ENCODE results near the gene INAFM2.
A peak's percentile ranks its signal among the peaks of the same experiment; 100 is the strongest.

Gene INAFM2

GRCh38 chr15:40323239-40323952 lies at the start of gene INAFM2:
Gene INAFM2, plus strand, starts transcription at chr15:40323692. Its CDS starts 364 bp downstream, at chr15:40324056.
- peak; percentile 92 to 93 for DNase-seq (ENCODE audit: low read depth in 1 of 2, low spot score in 1 of 2)
- in situ Hi-C loops (cut with HindIII; ENCODE audit: low pct_unique_long_range_greater_than_20kb, low sequenced_read_pairs), result no loop called here
- TF ChIP-seq JUND (IDR thresholded peaks at IDR 0.05; ENCODE audit: low read depth), result no peak

GRCh38 chr15:40274350-40275274 lies 48.9 kb upstream of the INAFM2 start:
- DNase-seq (ENCODE audit: low read depth in 1 of 2, low spot score in 1 of 2), result peak; percentile 70 to 85
- no peak for TF ChIP-seq JUND (IDR thresholded peaks at IDR 0.05; ENCODE audit: low read depth)
- in situ Hi-C loops (cut with HindIII; ENCODE audit: low pct_unique_long_range_greater_than_20kb, low sequenced_read_pairs), result no loop called here

- in situ Hi-C loops (cut with HindIII; ENCODE audit: low pct_unique_long_range_greater_than_20kb, low sequenced_read_pairs), result no loop called here
- no peak for DNase-seq (ENCODE audit: low read depth in 1 of 2, low spot score in 1 of 2)
- TF ChIP-seq JUND (IDR thresholded peaks at IDR 0.05; ENCODE audit: low read depth), result no peak
These were observed 48.0 kb upstream of the INAFM2 start for GRCh38 chr15:40275523-40275922.

DNA sequence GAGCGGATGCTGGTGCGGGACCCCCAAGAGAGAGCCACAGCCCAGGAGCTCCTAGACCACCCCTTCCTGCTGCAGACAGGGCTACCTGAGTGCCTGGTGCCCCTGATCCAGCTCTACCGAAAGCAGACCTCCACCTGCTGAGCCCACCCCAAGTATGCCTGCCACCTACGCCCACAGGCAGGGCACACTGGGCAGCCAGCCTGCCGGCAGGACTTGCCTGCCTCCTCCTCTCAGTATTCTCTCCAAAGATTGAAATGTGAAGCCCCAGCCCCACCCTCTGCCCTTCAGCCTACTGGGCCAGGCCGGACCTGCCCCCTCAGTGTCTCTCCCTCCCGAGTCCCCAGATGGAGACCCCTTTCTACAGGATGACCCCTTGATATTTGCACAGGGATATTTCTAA lies 47.5 kb upstream of the INAFM2 start:
- TF ChIP-seq JUND (IDR thresholded peaks at IDR 0.05; ENCODE audit: low read depth), result no peak
- in situ Hi-C loops (cut with HindIII; ENCODE audit: low pct_unique_long_range_greater_than_20kb, low sequenced_read_pairs), result no loop called here
- no peak for DNase-seq (ENCODE audit: low read depth in 1 of 2, low spot score in 1 of 2)

DNA sequence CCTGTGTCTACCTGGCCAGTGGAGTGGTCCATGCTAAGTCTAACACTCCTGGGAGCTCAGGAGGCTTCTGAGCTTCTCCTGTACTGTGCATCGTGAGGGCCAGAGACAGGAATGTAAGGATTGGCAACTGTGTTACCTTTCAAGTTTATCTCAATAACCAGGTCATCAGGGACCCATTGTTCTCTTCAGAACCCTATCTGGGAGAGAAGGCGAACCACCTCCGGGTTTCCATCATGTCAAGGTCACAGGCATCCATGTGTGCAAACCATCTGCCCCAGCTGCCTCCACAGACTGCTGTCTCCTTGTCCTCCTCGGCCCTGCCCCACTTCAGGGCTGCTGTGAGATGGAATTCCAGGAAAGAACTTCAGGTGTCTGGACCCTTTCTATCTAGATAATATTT lies 46.6 kb upstream of the INAFM2 start:
- no peak for TF ChIP-seq JUND (IDR thresholded peaks at IDR 0.05; ENCODE audit: low read depth)
- DNase-seq (ENCODE audit: low read depth in 1 of 2, low spot score in 1 of 2), result no peak
- in situ Hi-C loops (cut with HindIII; ENCODE audit: low pct_unique_long_range_greater_than_20kb, low sequenced_read_pairs), result no loop called here

GRCh38 chr15:40277471-40277870 lies 46.0 kb upstream of the INAFM2 start:
- TF ChIP-seq JUND (IDR thresholded peaks at IDR 0.05; ENCODE audit: low read depth), result no peak
- in situ Hi-C loops (cut with HindIII; ENCODE audit: low pct_unique_long_range_greater_than_20kb, low sequenced_read_pairs), result no loop called here
- DNase-seq (ENCODE audit: low read depth in 1 of 2, low spot score in 1 of 2), result no peak

- in situ Hi-C loops (cut with HindIII; ENCODE audit: low pct_unique_long_range_greater_than_20kb, low sequenced_read_pairs), result no loop called here
- no peak for DNase-seq (ENCODE audit: low read depth in 1 of 2, low spot score in 1 of 2)
- TF ChIP-seq JUND (IDR thresholded peaks at IDR 0.05; ENCODE audit: low read depth), result no peak
These were observed 45.5 kb upstream of the INAFM2 start for GRCh38 chr15:40278026-40278425.

GRCh38 chr15:40279437-40280141 lies 43.9 kb upstream of the INAFM2 start:
- TF ChIP-seq JUND (IDR thresholded peaks at IDR 0.05; ENCODE audit: low read depth), result no peak
- in situ Hi-C loops (cut with HindIII; ENCODE audit: low pct_unique_long_range_greater_than_20kb, low sequenced_read_pairs), result no loop called here
- peak; percentile 70 to 84 for DNase-seq (ENCODE audit: low read depth in 1 of 2, low spot score in 1 of 2)

DNA sequence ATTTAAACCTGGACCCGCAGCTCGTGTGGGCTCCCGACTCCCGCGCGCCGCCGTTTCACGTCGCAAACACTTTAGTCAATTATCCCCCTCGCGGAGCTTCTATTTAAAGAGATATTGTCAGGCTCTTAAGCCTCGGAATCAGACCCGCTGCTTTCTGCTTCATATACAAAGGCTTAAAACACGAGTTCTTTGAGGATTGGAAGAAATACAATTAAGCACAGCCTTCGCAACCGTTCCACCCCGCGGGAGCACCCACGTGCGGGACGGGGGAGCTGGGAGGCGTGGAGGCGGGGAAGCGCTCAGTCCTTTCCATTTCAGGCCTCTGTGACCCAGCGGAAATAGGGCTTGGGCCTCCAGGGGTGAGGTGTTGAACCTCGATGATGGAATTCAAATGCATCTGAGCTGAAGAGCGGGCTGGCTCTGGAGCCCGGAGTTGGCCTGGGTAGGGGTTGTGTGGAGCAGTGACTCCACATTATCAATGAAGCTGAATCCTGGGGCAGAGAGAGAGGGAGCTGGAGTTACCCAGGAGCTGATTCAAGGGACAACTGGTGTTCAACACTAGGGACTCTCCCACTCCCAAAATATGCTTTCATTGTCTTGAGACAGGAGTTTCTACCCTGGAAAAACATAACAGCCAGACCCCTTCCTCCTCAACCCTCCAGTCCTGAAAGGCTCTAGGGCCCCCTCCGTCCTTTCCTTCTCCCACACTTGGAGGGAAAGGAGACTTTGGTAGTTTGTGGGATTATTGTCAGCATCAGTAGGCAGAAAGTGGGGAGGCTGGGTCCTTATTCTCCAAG lies 43.0 kb upstream of the INAFM2 start:
- no peak for DNase-seq (ENCODE audit: low read depth in 1 of 2, low spot score in 1 of 2)
- in situ Hi-C loops (cut with HindIII; ENCODE audit: low pct_unique_long_range_greater_than_20kb, low sequenced_read_pairs), result no loop called here
- no peak for TF ChIP-seq JUND (IDR thresholded peaks at IDR 0.05; ENCODE audit: low read depth)

DNA sequence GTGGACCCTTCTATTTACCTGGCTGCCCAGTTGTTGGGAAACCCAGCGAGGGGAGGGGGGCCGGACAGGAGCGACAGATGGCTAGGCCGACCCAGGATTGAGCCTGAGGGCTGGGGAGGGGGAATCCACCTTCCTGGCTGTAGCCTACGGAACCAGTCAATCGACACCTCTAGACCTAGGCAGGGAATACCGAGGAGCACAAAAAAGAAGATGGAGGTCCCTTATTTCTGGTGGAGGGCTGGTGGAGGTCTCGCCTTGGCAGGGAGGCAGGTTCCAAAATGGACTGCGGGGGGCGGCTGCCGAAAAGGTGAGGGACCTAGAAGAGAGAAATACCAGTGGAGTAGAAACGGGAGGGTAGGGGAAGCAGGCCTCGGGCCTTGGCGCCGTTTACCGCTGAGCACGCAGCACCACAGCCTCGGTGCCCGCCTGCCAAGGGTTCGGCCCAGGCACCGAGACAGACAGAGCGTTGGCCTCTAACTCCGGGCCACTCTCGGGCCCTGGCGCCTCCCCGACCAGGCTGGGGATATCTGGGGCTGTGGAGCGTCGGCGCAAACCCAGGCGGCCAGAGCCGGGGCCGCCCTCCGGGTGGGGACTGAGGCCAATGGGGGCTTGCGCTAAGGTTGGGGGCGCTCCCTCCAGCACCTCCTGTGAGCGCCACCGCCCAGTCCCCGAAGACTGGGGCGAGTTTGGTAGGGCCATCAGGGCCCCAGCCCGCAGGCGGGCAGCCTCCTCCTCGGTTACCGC lies 42.3 kb upstream of the INAFM2 start:
- TF ChIP-seq JUND (IDR thresholded peaks at IDR 0.05; ENCODE audit: low read depth), result no peak
- no peak for DNase-seq (ENCODE audit: low read depth in 1 of 2, low spot score in 1 of 2)
- in situ Hi-C loops (cut with HindIII; ENCODE audit: low pct_unique_long_range_greater_than_20kb, low sequenced_read_pairs), result no loop called here

DNA sequence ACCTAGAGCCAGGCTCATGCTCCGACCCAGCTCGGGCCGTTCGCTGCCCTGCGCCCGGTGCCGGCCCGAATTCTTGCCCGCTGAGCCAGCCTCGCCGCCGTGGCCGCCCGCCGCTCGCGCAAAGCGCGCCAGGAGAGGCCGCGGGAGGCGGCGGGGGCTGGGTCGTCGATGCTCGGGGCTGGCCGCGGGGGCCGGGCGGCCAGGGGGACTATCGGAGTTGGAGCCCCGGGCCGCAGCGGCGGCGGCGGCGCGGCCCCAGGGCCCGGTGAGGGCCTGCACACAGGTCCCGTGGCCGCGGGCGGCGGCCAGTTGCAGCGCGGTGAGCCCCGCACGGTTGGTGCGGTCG lies 41.7 kb upstream of the INAFM2 start:
- in situ Hi-C loops (cut with HindIII; ENCODE audit: low pct_unique_long_range_greater_than_20kb, low sequenced_read_pairs), result no loop called here
- TF ChIP-seq JUND (IDR thresholded peaks at IDR 0.05; ENCODE audit: low read depth), result no peak
- no peak for DNase-seq (ENCODE audit: low read depth in 1 of 2, low spot score in 1 of 2)

Measured in T47D (cell line).